ENCODE measurements around the gene SMIM11. TPM values are rescaled to one million over a fixed set of nuclear protein-coding genes. Genes with fewer than 3 reads are reported as not detected.

Gene SMIM11
- total and polyA plus RNA-seq, 2 donors (not counting 1 experiment from before 2014, with no cell fraction given): 8.0 to 19.3 TPM

GRCh38 chr21:34338226-34338625 is 37.1 kb upstream of the SMIM11 start:
- DNase-seq (ENCODE audit: low read depth in 2 of 2): no peak
- no peak overlapping the region for H2AFZ ChIP-seq (ENCODE audit: low read length)
- no peak overlapping the region for H3K4me2 ChIP-seq (ENCODE audit: extremely low read depth, insufficient read depth, low read length)
- H3K27ac ChIP-seq (ENCODE audit: insufficient read depth, low read length): no peak overlapping the region
- H3K36me3 ChIP-seq (ENCODE audit: control insufficient read depth, insufficient read depth, low read length): no peaks in the 10 kb centered on the region
- H3K9me3 ChIP-seq (ENCODE audit: control insufficient read depth, insufficient read depth, low read depth, low read length): no peaks in the 10 kb centered on the region
- H3K79me2 ChIP-seq (ENCODE audit: control insufficient read depth, insufficient read depth, low read length): no peaks in the 10 kb centered on the region
- no peaks in the 10 kb centered on the region for H3K4me1 ChIP-seq (ENCODE audit: control insufficient read depth, extremely low read depth, insufficient read depth, low read length)
- H3K27me3 ChIP-seq (ENCODE audit: control insufficient read depth, insufficient read depth, low read length): peaks cover 2% of the 10 kb centered on the region
- no peaks in the 10 kb centered on the region for H4K20me1 ChIP-seq (ENCODE audit: control insufficient read depth, extremely low read depth, insufficient read depth, low read length)
- no peak overlapping the region for H3K9ac ChIP-seq (ENCODE audit: insufficient read depth, low read length)
- TF ChIP-seq EZH2 (IDR thresholded peaks at IDR 0.05; ENCODE audit: low read length, missing control alignments): no peak
- TF ChIP-seq, protein P1, sequence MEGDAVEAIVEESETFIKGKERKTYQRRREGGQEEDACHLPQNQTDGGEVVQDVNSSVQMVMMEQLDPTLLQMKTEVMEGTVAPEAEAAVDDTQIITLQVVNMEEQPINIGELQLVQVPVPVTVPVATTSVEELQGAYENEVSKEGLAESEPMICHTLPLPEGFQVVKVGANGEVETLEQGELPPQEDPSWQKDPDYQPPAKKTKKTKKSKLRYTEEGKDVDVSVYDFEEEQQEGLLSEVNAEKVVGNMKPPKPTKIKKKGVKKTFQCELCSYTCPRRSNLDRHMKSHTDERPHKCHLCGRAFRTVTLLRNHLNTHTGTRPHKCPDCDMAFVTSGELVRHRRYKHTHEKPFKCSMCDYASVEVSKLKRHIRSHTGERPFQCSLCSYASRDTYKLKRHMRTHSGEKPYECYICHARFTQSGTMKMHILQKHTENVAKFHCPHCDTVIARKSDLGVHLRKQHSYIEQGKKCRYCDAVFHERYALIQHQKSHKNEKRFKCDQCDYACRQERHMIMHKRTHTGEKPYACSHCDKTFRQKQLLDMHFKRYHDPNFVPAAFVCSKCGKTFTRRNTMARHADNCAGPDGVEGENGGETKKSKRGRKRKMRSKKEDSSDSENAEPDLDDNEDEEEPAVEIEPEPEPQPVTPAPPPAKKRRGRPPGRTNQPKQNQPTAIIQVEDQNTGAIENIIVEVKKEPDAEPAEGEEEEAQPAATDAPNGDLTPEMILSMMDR (conservative IDR thresholded peaks at IDR 0.05 in 1 of 2, IDR thresholded peaks at IDR 0.05 in 1 of 2; ENCODE audit: low read depth in 1 of 2, low read length in 2 of 2): no peak
- H3K4me3 ChIP-seq (replicated peaks in 1 of 4; ENCODE audit: control extremely low read depth in 1 of 4, insufficient read depth in 1 of 4, low read depth in 3 of 4, low read length in 4 of 4): no peak overlapping the region

GRCh38 chr21:34340061-34340460 is 35.2 kb upstream of the SMIM11 start:
- no peak overlapping the region for H3K27ac ChIP-seq (ENCODE audit: insufficient read depth, low read length)
- TF ChIP-seq, protein P1 (conservative IDR thresholded peaks at IDR 0.05 in 1 of 2, IDR thresholded peaks at IDR 0.05 in 1 of 2; ENCODE audit: low read depth in 1 of 2, low read length in 2 of 2): no peak
- no peak for TF ChIP-seq EZH2 (IDR thresholded peaks at IDR 0.05; ENCODE audit: low read length, missing control alignments)
- no peaks in the 10 kb centered on the region for H4K20me1 ChIP-seq (ENCODE audit: control insufficient read depth, extremely low read depth, insufficient read depth, low read length)
- no peaks in the 10 kb centered on the region for H3K36me3 ChIP-seq (ENCODE audit: control insufficient read depth, insufficient read depth, low read length)
- no peaks in the 10 kb centered on the region for H3K9me3 ChIP-seq (ENCODE audit: control insufficient read depth, insufficient read depth, low read depth, low read length)
- H3K79me2 ChIP-seq (ENCODE audit: control insufficient read depth, insufficient read depth, low read length): no peaks in the 10 kb centered on the region
- peaks cover 2% of the 10 kb centered on the region for H3K27me3 ChIP-seq (ENCODE audit: control insufficient read depth, insufficient read depth, low read length)
- no peak overlapping the region for H3K4me3 ChIP-seq (replicated peaks in 1 of 4; ENCODE audit: control extremely low read depth in 1 of 4, insufficient read depth in 1 of 4, low read depth in 3 of 4, low read length in 4 of 4)
- no peak overlapping the region for H2AFZ ChIP-seq (ENCODE audit: low read length)
- DNase-seq (ENCODE audit: low read depth in 2 of 2): no peak
- H3K9ac ChIP-seq (ENCODE audit: insufficient read depth, low read length): no peak overlapping the region
- no peaks in the 10 kb centered on the region for H3K4me1 ChIP-seq (ENCODE audit: control insufficient read depth, extremely low read depth, insufficient read depth, low read length)
- no peak overlapping the region for H3K4me2 ChIP-seq (ENCODE audit: extremely low read depth, insufficient read depth, low read length)

- H4K20me1 ChIP-seq (ENCODE audit: control insufficient read depth, extremely low read depth, insufficient read depth, low read length): no peaks in the 10 kb centered on the region
- no peak overlapping the region for H3K9ac ChIP-seq (ENCODE audit: insufficient read depth, low read length)
- no peaks in the 10 kb centered on the region for H3K9me3 ChIP-seq (ENCODE audit: control insufficient read depth, insufficient read depth, low read depth, low read length)
- no peaks in the 10 kb centered on the region for H3K79me2 ChIP-seq (ENCODE audit: control insufficient read depth, insufficient read depth, low read length)
- no peak for DNase-seq (ENCODE audit: low read depth in 2 of 2)
- no peak for TF ChIP-seq EZH2 (IDR thresholded peaks at IDR 0.05; ENCODE audit: low read length, missing control alignments)
- TF ChIP-seq, protein P1 (conservative IDR thresholded peaks at IDR 0.05 in 1 of 2, IDR thresholded peaks at IDR 0.05 in 1 of 2; ENCODE audit: low read depth in 1 of 2, low read length in 2 of 2): no peak
- H3K27me3 ChIP-seq (ENCODE audit: control insufficient read depth, insufficient read depth, low read length): peaks cover 2% of the 10 kb centered on the region
- H3K4me1 ChIP-seq (ENCODE audit: control insufficient read depth, extremely low read depth, insufficient read depth, low read length): peaks cover 7% of the 10 kb centered on the region
- no peaks in the 10 kb centered on the region for H3K36me3 ChIP-seq (ENCODE audit: control insufficient read depth, insufficient read depth, low read length)
- H3K4me2 ChIP-seq (ENCODE audit: extremely low read depth, insufficient read depth, low read length): no peak overlapping the region
- H3K27ac ChIP-seq (ENCODE audit: insufficient read depth, low read length): no peak overlapping the region
- no peak overlapping the region for H2AFZ ChIP-seq (ENCODE audit: low read length)
- no peak overlapping the region for H3K4me3 ChIP-seq (replicated peaks in 1 of 4; ENCODE audit: control extremely low read depth in 1 of 4, insufficient read depth in 1 of 4, low read depth in 3 of 4, low read length in 4 of 4)
Observed at GRCh38 chr21:34342476-34342875, 32.8 kb upstream of the SMIM11 start.

Measured in fibroblast of lung (primary cell).